Stimulated activated CD8-positive, alpha-beta memory T cell treated with anti-CD3 and anti-CD28 coated beads, Interleukin-4, amount 100 ng/mL, for 1 hour (primary cell): ENCODE results near the gene PERCC1.
"Not testable (repeated sequence)": the region's sequence is repeated elsewhere in the genome, so short reads cannot be mapped to it uniquely, and the experiment has no call there.

Source experiments
- DNase-seq, 2 donors: peaks; one replicate each; pipeline ENCODE4 v3.0.0-alpha.2; 2020; ENCODE audit warnings: low read depth in 2 of 2, low spot score in 1 of 2

The PERCC1 gene

GRCh38 chr16:1466054-1466453, 35.2 kb downstream of the PERCC1 start:
- DNase-seq: no peak

GRCh38 chr16:1466968-1467521, 36.2 kb downstream of the PERCC1 start:
- no peak for DNase-seq

- no peak for DNase-seq
These were observed 37.5 kb downstream of the PERCC1 start for GRCh38 chr16:1468426-1468810.

- not testable (repeated sequence) for DNase-seq
These were observed 38.3 kb downstream of the PERCC1 start for GRCh38 chr16:1469141-1469540.

GRCh38 chr16:1469693-1470201, 38.9 kb downstream of the PERCC1 start:
- no peak for DNase-seq

GRCh38 chr16:1470481-1471251, 39.8 kb downstream of the PERCC1 start:
- no peak for DNase-seq

GRCh38 chr16:1471569-1472194, 40.8 kb downstream of the PERCC1 start:
- no peak for DNase-seq

GRCh38 chr16:1472974-1473373, 42.1 kb downstream of the PERCC1 start:
- no peak for DNase-seq

GRCh38 chr16:1474082-1474795, 43.4 kb downstream of the PERCC1 start:
- DNase-seq: no peak

- DNase-seq: peak; percentile 68 to 70
These were observed 44.1 kb downstream of the PERCC1 start, which contains the start of gene CLCN7 for GRCh38 chr16:1474796-1475551. Gene CLCN7, minus strand, starts transcription at chr16:1475028. Its CDS starts 54 bp downstream, at chr16:1474974.

GRCh38 chr16:1475552-1476114, 44.8 kb downstream of the PERCC1 start:
- no peak for DNase-seq

GRCh38 chr16:1477033-1477432, 46.2 kb downstream of the PERCC1 start:
- DNase-seq: no peak

- not testable (repeated sequence) for DNase-seq
These were observed 48.1 kb downstream of the PERCC1 start for GRCh38 chr16:1478937-1479336.

- DNase-seq: no peak
These were observed 51.3 kb downstream of the PERCC1 start for GRCh38 chr16:1481906-1482835.
